ENCODE measurements around the gene ENSA.

GRCh38 chr1:150609732-150610131 is 19.7 kb downstream of the ENSA start:
- TF ChIP-seq CTCF (IDR thresholded peaks at IDR 0.05) (no peak), POLR2A (IDR thresholded peaks at IDR 0.05) (no peak)

All from adrenal gland (tissue), 5 donors.